ENCODE results near the gene KCNK2. TPM values are rescaled to one million over a fixed set of nuclear protein-coding genes. Genes with fewer than 3 reads are reported as not detected.

The KCNK2 gene
- total RNA-seq, 1 donor from 2014 or later: not detected

DNA sequence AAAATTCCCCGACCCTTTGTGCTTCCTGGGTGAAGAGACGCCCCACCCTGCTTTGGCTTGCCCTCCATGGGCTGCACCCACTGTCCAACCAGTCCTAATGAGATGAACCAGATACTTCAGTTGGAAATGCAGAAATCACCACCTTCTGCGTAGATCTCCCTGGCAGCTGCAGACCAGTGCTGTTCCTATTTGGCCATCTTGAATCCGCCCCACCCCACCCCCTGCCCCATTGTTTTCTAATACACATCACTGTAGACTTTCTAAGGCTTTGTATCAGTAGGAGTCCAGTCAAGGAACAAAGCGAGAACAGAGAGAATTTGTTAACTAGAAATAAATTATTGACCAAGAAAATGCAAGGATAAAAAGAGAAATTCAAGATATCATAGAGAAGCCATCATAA, 178.2 kb downstream of the KCNK2 start:
- DNase-seq: no peak

DNA sequence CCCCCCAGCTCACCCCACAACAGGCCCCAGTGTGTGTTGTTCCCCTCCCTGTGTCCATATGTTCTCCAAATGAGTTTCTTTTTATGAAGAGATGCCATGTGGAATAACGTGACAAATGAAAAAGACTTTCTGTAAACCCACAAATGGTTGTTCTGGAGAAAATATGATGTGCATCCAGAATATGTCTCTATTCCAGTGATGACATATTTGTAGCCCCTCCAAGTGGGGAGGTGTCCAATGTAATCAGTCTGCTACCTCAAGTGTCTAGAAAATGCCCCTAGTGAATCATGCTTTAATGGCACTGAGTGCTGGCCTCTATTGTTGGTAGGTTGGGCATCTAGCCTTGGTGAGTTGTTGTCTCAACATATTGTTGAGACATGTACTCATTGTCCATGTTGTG, 179.6 kb downstream of the KCNK2 start:
- DNase-seq: no peak

DNA sequence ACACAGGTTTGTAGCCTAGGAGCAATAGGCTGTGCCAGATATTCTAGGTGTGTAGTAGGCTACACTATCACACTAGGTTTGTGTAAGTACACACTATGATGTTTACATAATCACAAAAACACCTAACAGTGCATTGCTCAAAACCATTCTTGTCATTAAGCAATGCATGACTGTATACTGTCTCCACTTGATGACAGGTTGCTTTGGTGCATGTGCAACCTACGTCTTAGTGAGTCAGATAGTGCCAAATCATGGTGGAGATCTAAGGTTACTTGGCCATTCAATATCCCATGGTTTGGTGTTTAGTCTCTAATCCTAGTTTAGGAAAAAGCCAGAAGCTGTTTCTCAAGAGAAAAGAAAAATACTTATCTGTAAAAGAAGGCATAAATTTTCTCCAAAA, 181.1 kb downstream of the KCNK2 start:
- DNase-seq: no peak

DNA sequence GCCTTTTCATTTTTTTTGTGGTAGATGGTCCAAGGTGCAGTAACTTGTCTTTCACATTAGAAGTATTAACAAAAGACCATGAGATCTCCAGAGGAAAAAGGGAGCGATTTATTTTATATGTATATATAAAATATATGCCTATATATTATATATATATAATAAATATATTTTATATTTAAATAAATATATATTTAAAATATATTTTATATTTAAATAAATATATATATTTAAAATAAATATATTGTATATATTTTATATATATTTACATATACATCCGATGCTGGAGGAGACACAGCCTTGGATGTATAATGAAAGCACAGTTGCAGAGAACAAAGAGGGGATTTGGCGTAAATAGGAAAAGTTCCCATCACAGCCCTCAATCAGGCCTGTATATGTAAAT, 182.1 kb downstream of the KCNK2 start:
- DNase-seq: no peak

DNA sequence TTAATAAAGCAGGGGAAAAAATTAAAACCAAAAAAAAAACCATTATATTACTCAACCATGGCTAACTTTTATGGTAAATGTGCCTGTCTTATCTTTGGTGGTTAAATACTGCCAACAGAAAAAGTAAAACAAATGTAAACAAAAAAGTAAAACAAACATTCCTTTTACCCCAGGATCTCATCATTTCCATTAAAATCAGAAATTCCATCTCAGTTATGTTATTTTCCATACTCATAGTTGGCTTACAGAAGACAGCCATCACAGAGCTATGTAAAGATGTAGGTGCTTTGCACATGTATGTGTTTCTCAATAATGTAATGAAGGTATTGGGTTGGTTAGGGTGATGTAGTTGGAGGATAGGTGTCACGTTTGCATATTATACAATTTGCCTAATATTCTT, 185.0 kb downstream of the KCNK2 start:
- no peak for DNase-seq

DNA sequence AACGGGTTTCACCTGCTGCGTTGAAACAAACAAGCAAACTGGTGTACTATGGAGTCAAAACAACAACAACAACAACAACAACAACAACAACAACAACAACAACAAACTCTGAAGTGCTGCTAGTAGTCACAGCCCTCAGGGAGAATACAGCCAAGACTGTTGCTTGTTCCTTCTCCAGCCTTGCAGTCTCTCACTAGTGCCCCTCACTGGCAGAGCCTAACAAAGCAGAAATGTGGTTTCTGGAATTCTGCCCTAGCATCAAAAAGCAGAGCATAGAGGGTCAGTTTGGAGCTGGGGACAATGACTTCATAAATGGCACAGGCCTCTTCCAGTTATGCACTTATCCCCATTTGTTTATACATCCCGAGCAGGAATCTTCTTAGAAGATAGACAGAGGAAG, 187.4 kb downstream of the KCNK2 start:
- no peak for DNase-seq

DNA sequence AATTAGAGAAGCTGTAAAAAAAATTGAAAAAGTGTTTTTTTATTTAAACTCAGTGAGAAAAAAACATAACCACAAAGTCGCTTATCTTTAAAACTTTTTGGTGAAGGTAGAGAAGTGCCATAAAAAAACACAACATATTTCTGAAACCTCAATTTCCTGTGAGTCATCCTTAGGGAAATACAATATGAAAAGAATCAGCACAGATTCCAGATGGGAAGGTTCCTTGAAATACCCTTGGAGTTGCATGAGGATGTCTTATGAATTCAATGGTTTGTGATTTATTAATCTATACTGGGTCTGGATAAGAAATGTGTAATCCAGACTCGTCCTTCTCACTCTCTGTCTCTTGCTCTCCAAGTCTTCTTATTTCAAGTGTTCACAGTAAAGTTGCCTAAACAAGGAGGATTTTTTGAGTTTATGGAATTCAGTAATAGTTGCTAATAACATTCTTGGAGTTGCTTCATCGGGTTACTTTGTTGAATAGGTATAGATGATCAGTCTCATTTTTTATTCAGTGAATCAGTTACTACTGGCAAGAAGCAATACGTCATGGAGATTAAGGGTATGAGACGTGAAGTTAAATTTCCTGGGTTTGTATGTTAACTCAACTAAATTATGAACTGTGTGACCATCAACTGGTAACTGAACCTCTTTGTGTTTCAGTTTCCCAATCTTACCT, 191.4 kb downstream of the KCNK2 start:
- peak; percentile 79 for DNase-seq

DNA sequence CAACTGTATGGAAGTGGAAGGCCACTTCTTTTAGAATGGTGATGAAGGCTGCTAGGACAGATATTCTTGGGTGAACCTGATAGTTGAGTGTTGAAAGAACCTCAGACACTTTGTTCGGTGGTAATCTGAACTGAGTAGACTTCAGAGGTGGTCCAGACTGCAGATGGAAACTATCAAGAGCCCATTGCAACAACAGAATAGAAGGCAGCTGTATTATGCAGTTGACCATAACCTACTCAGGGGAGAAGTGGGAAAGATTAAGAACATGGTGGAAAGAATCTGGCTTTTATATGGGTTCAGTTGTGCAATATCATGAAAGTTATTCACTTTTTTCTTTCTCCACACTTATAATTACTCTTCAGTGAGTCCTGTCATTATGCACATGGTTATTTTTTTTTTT, 194.0 kb downstream of the KCNK2 start:
- no peak for DNase-seq

DNA sequence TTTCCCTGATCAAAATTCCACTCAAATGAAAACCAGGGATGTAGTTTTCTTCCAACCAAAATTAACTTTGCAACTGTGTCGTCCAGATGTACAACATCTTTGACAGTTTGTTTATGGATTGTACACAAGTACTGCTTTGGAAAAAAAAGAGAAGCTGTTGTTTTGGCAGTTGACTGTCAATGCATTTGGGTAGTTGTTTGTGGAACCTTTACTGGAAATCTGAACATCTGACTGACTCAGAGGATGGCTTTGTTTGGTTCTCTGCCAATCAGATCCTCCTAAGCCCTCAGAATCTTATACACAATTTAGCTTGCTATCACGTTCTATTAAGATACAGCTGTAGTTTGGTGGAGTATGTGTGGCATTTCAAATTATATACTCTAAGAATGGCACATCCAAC, 195.0 kb downstream of the KCNK2 start:
- peak; percentile 45 for DNase-seq

DNA sequence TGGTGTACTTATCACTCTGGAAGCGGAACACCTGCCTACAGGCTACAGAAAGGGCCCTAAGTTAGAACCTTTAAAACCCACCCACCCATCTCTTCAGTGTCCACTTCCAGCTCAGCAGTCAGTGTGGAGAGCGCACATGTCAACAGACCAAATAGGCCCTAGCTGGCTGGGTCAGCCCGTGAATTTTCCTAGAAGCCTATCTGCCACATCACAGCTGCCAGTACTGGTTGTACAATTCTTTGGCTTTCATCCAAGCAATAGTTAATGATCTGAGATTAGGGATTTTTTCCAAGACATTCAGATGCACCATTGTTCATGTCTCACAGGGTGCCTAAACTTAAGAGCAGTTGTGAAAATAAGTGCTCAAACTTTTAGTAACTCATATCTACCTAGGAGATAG, 197.1 kb downstream of the KCNK2 start:
- peak; percentile 68 for DNase-seq

DNA sequence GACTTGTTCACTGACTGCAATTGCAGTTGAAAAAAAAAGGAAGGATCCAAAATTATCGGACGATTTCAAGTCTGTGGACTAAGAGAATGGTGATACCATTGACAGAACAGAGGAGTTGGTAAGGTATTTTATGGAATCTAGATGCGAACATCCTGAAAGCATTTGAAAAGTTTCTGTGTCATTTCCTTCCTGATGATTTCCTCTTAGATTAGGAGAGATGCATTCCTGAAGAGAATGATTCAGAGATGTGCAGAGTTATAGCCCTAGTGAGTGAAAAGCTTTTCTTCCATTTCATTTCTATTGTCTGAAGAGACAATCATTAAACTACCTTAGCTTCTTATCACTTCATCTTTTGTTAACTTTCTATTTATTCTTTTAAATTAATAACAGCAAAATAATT, 200.0 kb downstream of the KCNK2 start:
- peak; percentile 72 for DNase-seq

DNA sequence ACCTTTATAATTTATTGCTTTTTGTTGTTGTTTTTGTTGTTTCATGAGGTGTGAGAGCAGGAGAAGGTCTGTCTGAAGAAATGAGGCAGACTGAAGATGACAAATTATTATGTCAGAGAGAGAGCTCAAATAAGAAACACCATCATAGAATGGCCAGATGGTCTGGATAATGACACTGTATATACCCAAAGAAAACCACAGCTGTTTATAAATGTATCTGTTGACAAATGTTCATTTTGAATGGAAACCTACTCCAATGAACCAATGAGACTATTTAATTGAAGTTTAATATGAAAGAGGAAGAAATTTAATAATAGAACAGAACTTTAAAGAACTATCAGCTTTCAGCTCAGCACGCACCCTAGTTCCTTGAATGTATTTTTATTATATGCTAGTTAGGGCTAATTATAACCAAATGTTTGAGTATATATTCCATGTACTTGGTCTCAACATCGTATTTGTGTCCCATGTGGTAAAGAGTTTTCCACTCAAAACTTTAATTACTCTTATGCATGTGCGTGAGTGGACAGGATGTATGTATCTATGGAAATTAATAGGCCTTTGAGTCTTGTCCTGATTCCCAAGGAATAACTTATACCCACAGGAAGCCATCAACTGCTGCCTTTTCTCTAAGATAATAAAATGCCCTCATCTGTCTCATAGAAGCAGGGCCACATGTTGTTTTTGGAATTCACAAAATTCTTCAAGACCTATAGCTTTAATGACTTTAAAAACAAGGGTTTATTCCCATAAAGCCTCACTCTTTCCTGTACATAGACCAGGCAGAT, 202.7 kb downstream of the KCNK2 start:
- DNase-seq: no peak

Measured in dermis blood vessel endothelial cell (primary cell).